AG09319 (cell line): ENCODE results near the gene RFX2.

Source experiments
- DNase-seq: peaks from one replicate; pipeline ENCODE4 v3.0.0-alpha.2; 2010; ENCODE audit warnings: low read depth; ENCODE audit errors: extremely low read depth
- TF ChIP-seq, protein P1 (sequence below): IDR thresholded peaks from 2 replicates; pipeline ENCODE4 v1.5.1; 2011; ENCODE audit warnings: low read depth, mild to moderate bottlenecking, inconsistent platforms, low read length, moderate library complexity

RFX2 gene

GRCh38 chr19:5948752-5949564, 161.3 kb downstream of the RFX2 start:
- TF ChIP-seq, protein P1, sequence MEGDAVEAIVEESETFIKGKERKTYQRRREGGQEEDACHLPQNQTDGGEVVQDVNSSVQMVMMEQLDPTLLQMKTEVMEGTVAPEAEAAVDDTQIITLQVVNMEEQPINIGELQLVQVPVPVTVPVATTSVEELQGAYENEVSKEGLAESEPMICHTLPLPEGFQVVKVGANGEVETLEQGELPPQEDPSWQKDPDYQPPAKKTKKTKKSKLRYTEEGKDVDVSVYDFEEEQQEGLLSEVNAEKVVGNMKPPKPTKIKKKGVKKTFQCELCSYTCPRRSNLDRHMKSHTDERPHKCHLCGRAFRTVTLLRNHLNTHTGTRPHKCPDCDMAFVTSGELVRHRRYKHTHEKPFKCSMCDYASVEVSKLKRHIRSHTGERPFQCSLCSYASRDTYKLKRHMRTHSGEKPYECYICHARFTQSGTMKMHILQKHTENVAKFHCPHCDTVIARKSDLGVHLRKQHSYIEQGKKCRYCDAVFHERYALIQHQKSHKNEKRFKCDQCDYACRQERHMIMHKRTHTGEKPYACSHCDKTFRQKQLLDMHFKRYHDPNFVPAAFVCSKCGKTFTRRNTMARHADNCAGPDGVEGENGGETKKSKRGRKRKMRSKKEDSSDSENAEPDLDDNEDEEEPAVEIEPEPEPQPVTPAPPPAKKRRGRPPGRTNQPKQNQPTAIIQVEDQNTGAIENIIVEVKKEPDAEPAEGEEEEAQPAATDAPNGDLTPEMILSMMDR = no peak
- no peak for DNase-seq

DNA sequence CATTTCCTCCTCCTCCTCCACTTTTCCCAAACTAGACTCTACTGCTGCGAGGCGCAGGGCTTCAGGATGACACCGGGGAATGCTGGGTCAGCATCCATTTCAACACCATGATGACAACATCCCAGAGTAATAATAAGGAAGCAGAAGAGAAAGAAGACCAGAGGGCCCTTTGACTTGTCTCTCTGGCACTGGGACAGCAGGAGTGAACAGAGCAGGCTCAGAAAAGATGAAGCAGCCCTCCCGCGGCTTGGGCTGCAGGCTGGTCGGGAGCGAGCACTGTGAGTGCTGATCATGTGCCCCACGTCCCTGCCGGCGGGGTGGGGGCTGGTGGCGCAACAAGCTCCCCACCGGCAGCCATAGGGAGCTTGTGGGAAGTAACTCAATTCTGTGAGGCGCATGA, 162.9 kb downstream of the RFX2 start:
- TF ChIP-seq, protein P1 = no peak
- no peak for DNase-seq

GRCh38 chr19:5943623-5944022, 166.7 kb downstream of the RFX2 start:
- no peak for DNase-seq
- TF ChIP-seq, protein P1 = no peak
